NCI-H2171 treated with DMSO at 0.1 percent for 48 hours (cell line): ENCODE measurements around the gene KDM8.

ENCODE experiments used
- DNase-seq: peaks from one replicate; lab custom pipeline; 2025; lab: John Stamatoyannopoulos, UW

The KDM8 gene

DNA sequence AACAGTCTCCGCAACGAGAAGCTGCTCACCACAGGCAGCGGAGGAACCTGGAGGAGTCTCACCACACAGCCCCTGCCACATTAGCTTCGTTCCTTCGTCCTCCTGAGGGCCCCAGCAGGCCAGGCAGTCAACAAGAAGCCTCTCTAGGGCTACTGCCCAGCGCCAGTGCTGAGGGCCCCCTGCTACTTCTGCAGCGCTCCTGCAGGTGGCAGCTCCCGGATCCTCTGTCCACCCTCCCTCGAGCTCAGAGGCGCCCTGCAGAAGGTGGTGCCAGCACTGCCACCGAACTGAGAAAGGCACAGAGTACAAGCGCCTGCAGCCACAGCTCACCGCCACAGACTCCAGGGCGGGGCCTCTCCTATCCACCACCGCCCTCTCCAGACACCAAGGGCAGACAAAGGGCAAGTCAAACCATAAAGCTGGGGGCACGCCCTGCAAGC is 27.3 kb downstream of the KDM8 start:
- no peak for DNase-seq

DNA sequence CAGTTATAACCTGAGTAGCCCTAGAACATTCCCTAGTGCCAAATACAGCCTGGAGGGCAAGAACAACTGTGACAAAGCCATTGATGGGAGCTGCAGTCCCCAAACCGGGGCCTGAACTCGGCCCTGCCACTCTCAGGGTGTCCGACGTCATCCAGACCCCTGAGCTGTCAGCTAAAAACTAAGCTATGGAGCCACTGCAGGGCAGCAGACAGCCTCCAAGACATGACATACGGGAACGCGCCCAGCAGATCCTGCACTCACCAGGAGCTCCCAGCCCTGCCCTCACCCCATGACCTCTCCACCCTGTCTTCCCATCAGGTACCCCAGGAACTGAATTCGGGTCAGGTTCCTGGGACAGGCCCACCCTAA is 28.4 kb downstream of the KDM8 start:
- no peak for DNase-seq

DNA sequence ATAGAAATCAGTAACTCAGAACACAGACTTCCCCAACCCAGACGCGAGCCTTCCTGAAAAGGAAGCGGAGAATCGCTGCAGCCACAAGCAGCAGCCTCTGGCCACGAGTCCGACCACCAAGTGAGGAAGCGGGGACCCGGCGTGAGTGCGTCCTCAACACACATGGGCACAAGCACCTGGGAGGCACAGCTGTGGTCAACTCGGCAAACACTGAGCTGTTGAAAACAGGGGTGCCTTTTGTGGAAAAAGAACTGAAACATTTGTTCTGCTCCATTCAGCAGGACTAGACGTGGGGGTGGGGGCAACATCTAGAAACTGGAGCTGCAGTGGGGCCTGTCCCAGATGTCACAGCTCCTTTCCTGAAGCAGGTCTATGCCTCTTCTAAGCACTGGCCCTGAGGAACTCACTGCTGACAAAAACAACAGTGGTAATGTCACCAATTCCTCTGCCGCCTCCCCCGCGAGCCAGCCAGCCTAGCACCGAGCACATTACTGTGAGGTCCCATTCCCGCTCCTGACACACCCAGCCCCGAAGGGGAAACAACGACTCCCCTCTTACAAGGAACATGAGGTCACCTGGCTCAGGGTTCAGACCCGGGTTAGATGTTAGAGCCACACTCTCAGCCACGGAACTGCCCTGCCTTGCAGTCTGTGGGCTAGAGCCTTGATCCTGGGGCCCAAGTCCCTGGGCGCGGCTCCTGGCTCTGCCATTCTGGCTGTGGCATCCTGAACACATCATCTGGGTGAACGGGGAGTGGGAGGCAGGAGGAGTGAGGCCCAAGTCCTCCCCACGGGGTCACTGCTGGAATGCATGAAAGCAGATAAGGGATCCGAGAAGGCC is 29.0 kb downstream of the KDM8 start:
- no peak for DNase-seq

DNA sequence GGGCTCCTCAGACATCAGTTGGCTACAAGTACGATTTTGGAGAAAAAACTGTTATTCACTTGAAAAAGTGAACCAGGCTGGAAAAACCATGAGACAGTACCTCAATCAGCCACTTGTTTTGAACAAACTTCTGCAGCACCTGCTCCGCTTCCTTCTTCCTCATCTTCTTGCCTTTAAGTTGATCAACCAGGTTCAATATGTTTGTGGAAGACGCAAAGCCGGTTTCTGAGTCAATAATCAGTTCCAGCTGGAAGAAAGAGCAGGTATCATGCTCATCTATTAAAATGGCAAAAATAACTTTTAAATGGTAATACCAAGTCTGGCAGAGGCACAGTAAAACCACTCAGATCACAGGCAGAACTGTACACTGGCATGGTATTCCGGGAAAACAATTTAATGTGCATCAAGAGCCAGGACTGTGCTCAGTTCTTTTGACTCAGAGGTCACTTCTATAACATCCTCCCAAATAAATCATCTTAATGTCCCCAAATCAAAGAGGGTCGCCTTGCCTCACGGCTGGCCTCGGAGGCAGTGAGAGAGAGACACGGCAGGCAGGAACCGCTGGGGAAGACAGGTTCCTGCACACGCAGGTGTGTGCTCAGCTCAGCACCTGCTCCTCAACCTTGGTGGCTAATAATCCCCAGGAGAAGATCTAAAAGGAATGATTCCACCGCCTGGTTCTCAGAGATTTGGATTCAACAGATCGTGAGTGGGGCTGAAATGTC is 29.7 kb downstream of the KDM8 start:
- no peak for DNase-seq

DNA sequence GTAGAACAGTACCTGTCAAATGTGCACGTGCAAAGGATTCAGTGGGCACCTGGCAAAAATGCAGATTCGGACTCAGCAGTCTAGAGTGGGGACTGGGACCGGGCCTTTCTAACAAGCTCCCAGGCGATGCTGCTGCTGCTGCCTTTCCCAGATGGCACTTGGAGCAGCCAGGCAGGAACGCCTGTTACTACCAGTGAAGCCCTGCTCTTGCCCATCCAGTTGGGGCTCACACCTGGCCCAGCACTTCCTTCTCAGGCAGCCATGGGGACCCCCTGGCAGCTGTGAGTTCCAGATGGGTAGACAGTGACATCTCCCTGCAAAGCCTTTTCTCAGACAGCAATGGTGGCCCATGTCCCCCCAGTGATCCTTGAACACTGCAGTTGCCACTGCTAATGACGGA is 30.4 kb downstream of the KDM8 start:
- DNase-seq: no peak

DNA sequence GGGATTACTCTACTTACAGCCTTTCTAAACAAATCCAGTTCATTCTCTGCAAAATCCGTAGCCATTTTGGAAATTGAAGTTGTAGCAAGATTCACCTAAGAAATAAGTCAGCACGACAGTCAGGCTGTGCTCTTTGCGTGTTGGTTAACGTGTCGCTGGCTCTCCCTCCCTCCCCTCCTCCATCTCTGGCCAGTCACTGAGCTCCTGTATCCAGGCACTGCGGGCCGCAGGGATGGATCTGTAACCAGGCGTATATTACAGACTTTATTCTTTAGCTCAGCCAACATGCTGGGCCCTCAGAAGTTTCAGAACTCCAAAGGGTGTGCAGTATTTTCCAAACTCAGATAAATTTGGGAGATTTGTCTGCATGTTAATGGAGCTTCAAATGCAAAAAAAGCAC is 30.8 kb downstream of the KDM8 start:
- DNase-seq: no peak

DNA sequence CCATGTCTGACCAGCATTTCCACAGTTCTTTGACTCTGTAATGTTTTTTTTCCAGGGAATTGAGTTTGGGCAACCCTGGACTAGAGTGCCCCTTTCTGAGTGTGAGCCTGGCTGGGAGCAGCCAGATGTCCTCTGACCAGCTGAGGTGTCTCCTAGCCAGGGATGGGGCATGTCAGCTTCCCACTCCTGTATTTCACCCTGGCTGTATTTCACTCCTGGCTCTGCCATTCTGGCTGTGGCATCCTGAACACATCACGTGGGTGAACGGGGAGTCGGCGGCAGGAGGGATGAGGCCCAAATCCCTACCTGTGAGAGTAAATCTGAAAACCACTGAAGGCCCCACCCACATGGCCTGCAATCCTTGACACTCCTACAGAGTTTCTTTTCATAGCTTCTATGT is 31.3 kb downstream of the KDM8 start:
- no peak for DNase-seq

DNA sequence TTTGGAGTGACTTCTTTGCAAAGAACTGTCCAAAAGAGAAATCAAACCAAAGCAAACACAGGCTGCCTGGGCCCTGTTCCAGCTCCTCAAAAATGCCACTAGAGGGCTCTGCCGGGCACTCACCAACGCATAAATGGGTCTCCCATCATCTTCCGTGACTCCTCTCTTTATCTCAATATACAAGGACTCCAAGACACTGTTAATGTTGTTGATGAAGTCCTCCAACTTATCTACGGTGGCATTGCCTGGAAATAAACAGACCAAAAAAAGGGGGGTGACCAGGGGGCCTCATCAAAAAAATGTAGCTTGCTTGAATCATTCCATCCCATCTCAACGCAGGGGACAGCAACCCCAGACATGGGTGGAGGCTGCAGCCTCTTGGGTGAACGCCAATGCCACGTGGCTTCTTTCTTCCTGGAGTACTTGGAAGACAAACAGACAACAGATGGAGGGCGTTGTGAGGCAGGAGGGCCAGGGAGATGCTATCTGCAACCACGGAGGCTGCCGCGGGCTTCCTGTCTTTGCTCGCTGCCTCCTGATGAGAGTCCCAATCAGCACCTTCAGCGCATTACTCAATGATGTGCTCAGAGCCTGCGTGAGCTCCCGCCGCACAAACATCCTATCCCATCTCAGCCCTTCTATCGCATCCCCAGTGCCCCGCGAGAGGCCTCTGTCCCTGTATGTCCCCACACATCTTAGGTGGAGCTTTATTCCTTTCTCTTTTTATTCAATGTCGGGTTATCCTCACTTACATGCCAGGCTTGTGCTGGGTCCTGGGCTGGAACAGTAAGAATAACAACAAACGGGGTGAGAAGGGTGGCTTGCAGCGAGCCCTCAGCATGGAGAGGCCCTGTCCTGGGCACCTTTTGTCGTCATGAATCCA is 32.0 kb downstream of the KDM8 start:
- DNase-seq: peak; percentile 97

DNA sequence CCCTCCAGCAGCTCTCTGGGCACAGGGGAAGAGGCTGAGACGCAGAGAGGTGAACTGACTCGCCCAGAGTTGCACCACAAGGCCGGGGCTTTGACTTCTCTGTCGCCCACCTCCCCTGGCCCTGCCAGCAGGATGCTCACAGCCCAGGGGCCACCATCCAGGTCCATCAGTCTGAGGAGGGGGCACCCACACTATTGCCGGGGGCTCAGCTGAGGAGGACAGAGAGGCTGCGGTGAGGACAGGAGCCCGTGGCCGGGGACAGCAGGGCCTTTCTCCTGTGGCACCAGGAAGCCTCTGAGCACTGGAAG is 32.6 kb downstream of the KDM8 start:
- DNase-seq: no peak

DNA sequence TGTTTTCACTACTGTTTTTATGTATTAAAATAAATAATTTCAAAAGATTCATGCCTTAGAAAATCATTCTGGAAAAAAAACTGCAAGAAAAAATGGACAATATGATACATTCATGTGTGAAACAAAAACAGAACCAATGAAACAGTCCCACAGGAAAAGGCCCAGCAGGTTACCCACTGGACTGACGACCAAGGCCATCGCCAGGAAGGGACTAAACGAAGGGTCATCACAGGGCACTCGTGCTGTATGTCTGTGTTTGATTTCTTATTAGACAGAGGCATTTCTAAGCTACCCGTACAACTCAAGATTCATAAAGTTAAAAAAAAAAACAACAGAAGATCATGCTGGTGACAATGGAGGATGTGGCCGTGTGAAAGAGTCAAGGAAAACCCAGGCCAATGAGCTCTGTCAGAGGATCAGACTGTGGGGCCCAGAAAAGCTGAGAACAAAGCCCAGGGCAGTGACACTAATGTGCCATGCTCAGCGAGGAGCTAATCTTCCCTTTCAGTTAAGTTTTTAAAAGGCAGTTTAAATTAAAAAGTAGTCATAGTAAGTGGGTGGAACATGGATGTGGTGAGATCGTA is 33.4 kb downstream of the KDM8 start:
- DNase-seq: no peak

DNA sequence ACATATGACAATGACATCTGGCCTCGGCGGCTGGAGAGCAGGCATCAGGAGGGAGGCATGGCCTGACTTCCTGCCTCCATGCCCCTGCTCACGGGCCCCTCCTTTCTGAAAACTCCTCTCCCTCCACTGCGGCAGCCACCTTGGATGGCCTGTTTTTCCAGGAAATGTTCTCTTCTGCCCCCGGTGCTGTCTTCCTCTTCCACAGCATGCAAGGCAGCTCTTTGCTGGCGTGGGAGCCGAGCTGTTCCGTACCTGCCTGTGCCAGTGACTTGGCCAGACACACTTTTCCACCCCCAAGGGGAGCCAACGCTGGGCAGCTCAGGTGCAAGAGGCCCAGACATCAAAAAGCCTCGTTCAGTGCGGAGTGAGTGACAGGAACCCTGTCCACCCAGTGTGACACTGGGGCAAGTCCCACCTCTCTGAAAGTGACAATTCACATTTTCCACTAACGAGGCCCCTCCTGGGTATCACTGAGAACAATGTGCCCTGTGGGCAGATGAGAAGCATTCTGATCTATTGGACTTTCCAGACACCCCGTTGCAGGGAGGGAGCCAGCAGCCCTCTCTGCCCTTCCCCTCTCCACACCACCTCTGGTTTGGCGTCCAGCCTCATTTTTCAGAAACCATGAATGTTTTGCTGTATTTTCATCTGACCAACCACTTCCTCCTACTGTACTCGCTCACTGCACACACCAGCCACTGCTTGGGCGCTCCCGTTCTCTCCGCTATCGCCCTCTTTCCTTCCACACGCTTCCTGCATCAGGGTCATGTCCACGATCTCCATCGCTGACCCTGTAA is 34.1 kb downstream of the KDM8 start:
- peak; percentile 43 for DNase-seq

DNA sequence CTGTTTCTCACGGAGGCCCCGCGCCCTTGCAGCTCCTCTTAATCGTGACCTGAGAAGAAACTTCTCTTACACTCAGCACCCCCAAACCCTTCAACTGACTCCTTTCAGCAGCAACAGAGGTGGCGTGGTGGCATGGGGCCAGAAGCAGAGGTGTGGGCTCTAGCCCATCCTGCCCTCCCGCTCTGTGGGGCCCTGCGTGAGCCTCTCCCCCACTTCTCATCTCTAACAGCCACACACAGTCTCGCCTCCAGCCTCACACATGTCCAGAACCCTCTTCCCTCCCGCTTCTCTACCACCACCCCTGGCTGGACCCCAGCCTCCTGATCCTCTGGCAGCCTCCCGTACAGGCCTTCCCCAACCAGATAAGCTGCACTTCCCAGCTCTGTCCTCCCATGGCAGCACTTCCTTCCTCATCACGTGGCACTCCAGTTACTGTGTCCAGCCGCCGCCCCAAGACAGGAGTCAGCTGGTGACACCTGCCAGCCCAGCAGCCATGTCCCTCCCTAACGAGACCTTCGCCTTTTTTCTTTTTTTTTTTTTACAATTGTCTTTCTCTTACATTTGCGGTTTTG is 34.8 kb downstream of the KDM8 start:
- no peak for DNase-seq

DNA sequence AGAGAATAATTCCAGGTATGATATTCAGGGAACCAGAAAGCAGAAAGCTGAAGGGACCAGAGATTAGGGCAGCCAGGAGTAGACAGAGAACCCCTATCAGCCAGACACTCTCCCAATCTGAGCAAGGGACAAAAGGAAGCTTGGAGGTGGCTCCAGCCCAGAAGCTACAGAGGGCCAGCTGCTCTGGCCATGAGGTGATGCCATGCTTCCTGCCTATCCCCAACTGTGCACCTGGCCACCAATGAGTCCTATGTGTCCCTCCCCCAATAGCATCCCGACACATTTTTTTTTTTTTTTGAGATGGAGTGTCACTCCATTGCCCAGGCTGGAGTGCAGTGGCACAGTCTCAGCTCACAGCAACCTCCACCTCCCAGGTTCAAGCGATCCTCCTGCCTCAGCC is 35.3 kb downstream of the KDM8 start:
- DNase-seq: no peak

DNA sequence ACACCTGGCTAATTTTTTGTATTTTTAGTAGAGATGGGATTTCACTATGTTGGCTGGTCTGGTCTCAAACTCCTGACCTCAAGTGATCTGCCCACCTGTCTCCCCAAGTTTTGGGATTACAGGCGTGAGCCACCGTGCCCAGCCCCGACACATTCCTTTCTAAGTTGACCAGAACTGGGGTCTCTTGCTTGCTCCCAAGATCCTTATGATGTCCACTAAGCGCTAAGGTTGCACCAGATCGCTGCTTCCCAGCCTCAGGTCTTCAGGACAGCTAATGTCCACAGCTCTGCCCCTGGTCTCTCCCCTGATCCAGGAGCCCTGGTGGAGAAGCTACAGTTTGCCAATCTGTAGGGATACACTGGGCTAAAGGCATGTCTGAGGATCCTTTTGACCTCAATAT is 35.7 kb downstream of the KDM8 start:
- no peak for DNase-seq

DNA sequence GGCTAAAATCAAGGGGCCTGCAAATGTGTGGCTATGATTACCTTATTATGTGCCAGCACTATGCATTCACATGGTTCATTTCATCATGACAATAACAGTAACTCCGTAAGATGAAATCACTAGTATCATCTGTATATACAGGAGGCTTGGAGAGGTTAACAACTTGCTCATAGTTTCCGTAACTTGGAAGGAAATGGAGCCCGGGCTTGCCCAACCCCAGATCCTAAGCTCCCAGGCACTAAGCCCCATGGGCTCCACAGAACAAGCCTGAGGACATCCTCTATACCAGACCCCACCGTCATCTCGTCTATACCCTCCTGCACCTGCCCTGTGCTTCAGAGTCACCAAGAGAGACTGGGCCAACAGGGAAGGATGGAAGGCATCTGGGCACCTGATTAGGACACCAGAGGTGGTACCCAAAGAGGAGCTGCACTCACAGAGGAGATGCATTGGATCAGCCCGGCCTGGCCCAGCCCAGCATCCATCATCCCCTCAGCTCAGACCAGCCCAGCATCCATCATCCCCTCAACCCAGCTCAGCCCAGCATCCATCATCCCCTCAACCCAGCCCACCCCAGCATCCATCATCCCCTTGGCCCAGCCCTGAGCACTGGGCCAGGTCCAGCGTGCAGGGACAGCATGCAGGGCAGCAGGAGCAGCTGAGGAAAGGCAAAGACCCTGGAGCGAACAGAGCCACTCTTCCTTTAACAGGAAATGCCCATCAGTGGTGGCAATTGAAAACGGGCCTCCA is 36.8 kb downstream of the KDM8 start:
- no peak for DNase-seq

DNA sequence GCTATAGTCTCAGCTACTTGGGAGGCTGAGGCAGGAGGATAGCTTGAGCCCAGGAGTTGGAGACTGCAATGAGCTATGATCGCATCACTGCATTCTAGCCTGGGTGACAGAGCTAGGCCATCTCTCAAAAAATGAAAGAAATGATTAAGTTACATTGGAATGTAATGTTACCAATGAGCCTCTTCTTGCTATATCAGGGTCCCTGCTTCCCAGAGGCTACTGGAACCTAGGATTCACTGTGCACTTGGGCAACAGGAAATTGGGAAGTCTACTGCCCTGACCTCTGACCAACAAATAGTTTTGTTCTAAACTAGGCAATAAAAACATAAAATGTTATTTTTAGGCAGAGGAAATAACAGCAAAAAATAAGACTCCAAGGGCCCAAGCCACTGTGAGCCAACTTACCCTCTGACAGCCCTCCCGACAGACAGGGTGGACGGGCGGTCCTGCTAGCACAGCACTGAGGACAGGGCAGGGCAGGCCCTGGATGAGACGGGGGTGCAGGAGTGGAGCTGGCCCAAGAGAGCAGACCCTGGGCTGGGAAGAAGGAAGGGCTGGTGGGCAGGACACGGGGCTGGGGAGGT is 37.7 kb downstream of the KDM8 start:
- no peak for DNase-seq

DNA sequence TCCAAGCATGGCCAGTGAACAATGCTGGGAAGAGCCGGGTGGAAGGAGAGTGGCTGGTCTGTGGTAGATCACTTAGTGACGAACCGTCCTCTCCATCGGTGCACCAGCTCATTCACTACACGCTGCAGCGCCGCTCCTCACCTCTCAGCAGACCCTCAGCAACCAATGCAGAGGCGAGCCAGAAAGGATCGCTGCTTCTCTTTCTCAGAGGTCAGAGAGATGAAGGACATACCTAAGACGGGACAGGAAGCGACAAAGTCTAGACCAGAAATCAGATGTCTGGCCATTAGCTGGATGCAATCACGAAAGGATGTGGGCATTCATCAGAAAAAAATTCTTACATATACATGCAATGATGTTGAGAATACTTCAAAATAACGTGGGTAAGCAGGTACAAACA is 38.3 kb downstream of the KDM8 start:
- no peak for DNase-seq

DNA sequence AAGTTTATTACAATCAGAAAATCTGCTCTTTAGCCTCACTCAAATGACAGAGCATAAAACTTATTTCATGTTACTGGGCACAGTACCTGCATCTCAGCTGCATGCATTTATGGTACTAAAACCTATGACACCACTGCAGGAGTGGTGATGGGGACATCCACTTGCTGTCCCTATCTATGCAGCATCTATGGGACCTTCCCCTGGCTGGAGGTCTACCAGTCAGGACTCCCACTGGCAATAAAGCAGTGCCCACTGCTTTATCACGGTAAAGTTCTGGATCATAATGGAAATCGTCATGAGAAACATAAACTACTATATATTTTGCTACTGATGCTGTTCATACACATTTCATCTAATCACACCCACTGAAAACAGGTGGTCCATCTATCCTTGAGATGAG is 39.1 kb downstream of the KDM8 start:
- DNase-seq: no peak

DNA sequence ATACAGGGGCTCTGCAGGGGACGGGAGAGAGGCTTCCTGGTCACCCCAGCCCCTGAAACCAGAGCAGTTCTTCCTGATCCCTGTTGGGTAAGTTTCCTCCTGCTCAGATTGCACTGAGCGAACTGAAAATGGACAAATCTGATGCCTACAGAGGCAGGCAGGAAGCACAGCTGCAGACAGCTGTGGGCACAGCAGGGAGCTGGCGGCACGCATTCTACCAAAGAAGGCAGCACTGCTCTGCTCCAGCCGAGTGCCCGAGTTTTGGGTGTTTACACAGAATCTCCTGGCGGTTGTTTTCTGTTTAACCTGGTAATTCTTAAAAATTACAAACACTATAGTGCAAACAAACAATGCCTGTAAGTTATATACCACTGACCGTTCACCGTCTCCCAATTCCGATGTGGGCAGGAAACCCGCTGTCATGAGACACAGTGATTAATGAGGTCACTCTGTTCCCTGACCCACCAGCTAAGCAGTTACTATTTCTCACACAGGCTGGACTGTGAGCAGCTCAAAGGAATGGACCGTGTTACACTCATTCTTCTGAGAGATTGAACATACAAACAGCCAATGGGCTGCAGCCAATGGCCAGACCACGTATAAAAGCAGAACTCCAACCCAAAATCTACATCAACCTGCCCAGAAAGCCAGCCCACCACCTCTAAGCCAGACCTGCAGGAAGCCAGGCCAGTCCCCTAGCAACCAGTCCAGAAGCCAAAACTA is 39.7 kb downstream of the KDM8 start:
- no peak for DNase-seq
